GM19043 (cell line): Measurements from ENCODE around the gene RPL27.

Experiments used
- ATAC-seq: cut with Tn5 transposase; IDR thresholded peaks from one replicate; pipeline ENCODE4 v1.9.1; 2021; ENCODE audit warnings: low read depth; ENCODE audit not compliant: unreplicated experiment

RPL27 gene

GRCh38 chr17:43043307-43043706 lies 45.1 kb downstream of the RPL27 start:
- ATAC-seq = no peak

- no peak for ATAC-seq
Observed at GRCh38 chr17:43044024-43044423, 45.8 kb downstream of the RPL27 start.

- ATAC-seq = no peak
Observed at GRCh38 chr17:43051969-43052368, 53.8 kb downstream of the RPL27 start.
